K562 (cell line): Measurements from ENCODE around the gene GPD2. TPM values are rescaled to one million over a fixed set of nuclear protein-coding genes. Genes with fewer than 3 reads are reported as not detected.

Experiments used
- ATAC-seq: fragments of 200-7000 bp; cut with Tn5 transposase; 3 replicates; pipeline ENCODE4 v1.9.1; 2020; ENCODE audit warnings: moderate library complexity
- Bru-seq: library from RNA; stranded (reverse); fragments of 400-500 nt; gene quantifications from one replicate; lab custom pipeline; 2021; lab: Mats Ljungman, UMichigan
- BruChase-seq, 2 experiments: library from RNA; stranded (reverse); fragments of 400-500 nt; gene quantifications; one replicate each; lab custom pipeline; 2021; lab: Mats Ljungman, UMichigan
- BruUV-seq: library from RNA; stranded (reverse); fragments of 400-500 nt; replicated peaks from 2 replicates; lab custom pipeline; 2021; lab: Mats Ljungman, UMichigan
- CTCF ChIA-PET: fragments of 300-600 bp; formaldehyde crosslinking; extraction: SDS; loops from one replicate; lab custom pipeline; 2021; ENCODE audit warnings: low intra/inter-chr PET ratio; lab: Yijun Ruan, JAX
- POLR2A ChIA-PET: fragments of 300-600, 350-650 bp; sonication (Branson Sonifier 250); formaldehyde crosslinking; extraction: SDS; loops from one replicate; lab custom pipeline; 2021; ENCODE audit warnings: antibody characterized with exemption, inconsistent platforms; lab: Yijun Ruan, JAX
- DNase-seq, 4 experiments: peaks; one replicate each; pipeline versions ENCODE4 v3.0.0 to v3.0.0-alpha.2; 2011 to 2018; ENCODE audit warnings: low spot score in 3 of 4, mixed read lengths in 3 of 4; ENCODE audit errors: extremely low read depth in 1 of 4
- FAIRE-seq: peaks from 2 replicates; lab custom pipeline; 2011; peaks lifted over from hg19 to GRCh38; lab: Jason Lieb, UNC
- H2AFZ ChIP-seq: 2 replicates; pipeline ENCODE4 v1.6.0; 2011; ENCODE audit warnings: low read depth, low read length, control low read depth, inconsistent platforms
- H3K27ac ChIP-seq: fragments of 200-600 bp; 3 replicates; pipeline ENCODE4 v1.8.0; 2011; ENCODE audit warnings: low read depth, mild to moderate bottlenecking, control low read depth, inconsistent platforms, low read length, moderate library complexity, mixed read lengths; ENCODE audit errors: extremely low read depth
- H3K27me3 ChIP-seq, 2 experiments: fragments of 300-600 bp in 1 of 2; 2 replicates in 1 of 2; 3 replicates in 1 of 2; pipeline versions ENCODE4 v1.6.0 to v1.8.0; 2011; ENCODE audit warnings: inconsistent platforms in 2 of 2, low read length in 2 of 2, mild to moderate bottlenecking in 1 of 2, mixed read lengths in 1 of 2, moderate library complexity in 1 of 2; ENCODE audit not compliant: control insufficient read depth in 2 of 2, insufficient read depth in 2 of 2
- H3K36me3 ChIP-seq: fragments of 300-600 bp; 3 replicates; pipeline ENCODE4 v1.8.0; 2011; ENCODE audit warnings: mild to moderate bottlenecking, low read length, inconsistent platforms; ENCODE audit not compliant: control insufficient read depth, insufficient read depth
- H3K4me1 ChIP-seq, 2 experiments: fragments of 200-600 bp in 1 of 2; replicated peaks in 1 of 2; 2 replicates in 1 of 2; 3 replicates in 1 of 2; pipeline versions ENCODE4 v1.5.1 to v1.8.0; 2011; ENCODE audit warnings: inconsistent platforms in 2 of 2, low read length in 2 of 2, mild to moderate bottlenecking in 1 of 2, mixed read lengths in 1 of 2, moderate library complexity in 1 of 2; ENCODE audit not compliant: control insufficient read depth in 2 of 2, insufficient read depth in 2 of 2
- H3K4me2 ChIP-seq: 2 replicates; pipeline ENCODE4 v1.6.1; 2011; ENCODE audit warnings: low read length, control low read depth, inconsistent platforms, mixed read lengths; ENCODE audit not compliant: insufficient read depth
- H3K4me3 ChIP-seq: fragments of 200-600 bp; sonication (generic), shearing (Covaris generic); 2 replicates; pipeline ENCODE4 v1.5.1; 2016; ENCODE audit warnings: control low read depth, inconsistent platforms
- H3K79me2 ChIP-seq: fragments of 200-600 bp; 3 replicates; pipeline ENCODE4 v1.8.0; 2011; ENCODE audit warnings: low read length, inconsistent platforms; ENCODE audit not compliant: control insufficient read depth, insufficient read depth
- H3K9ac ChIP-seq, 2 experiments: 2 replicates each; pipeline versions ENCODE4 v1.6.0 to v1.6.1; 2011; ENCODE audit warnings: low read depth in 2 of 2, low read length in 2 of 2, control low read depth in 1 of 2, inconsistent platforms in 1 of 2, mild to moderate bottlenecking in 1 of 2, mixed read lengths in 1 of 2; ENCODE audit not compliant: insufficient read depth in 1 of 2
- H3K9me1 ChIP-seq: one replicate; pipeline ENCODE4 v1.6.0; 2011; ENCODE audit warnings: inconsistent platforms, mild to moderate bottlenecking, low read length, moderate library complexity; ENCODE audit not compliant: control insufficient read depth, insufficient read depth
- H3K9me3 ChIP-seq: replicated peaks from 2 replicates; pipeline ENCODE4 v1.5.1; 2011; ENCODE audit warnings: low read depth, low read length, inconsistent platforms; ENCODE audit not compliant: control insufficient read depth, insufficient read depth
- H4K20me1 ChIP-seq: replicated peaks from 2 replicates; pipeline ENCODE4 v1.6.1; 2011; ENCODE audit warnings: low read length, inconsistent platforms, mixed read lengths; ENCODE audit not compliant: control insufficient read depth, insufficient read depth
- CEBPB ChIP-seq: fragments of 450-650 bp; IDR thresholded peaks from 2 replicates; pipeline ENCODE4 v1.6.1; 2016; ENCODE audit warnings: missing genetic modification characterization, missing compliant biosample characterization
- ELF1 ChIP-seq: fragments of 200-800 bp; sonication (Bioruptor generic); IDR thresholded peaks from 2 replicates; pipeline ENCODE4 v1.6.1; 2016; ENCODE audit warnings: missing genetic modification characterization, missing compliant biosample characterization
- L3MBTL2 ChIP-seq: fragments of 450-650 bp; IDR thresholded peaks from 2 replicates; pipeline ENCODE4 v1.6.1; 2016; ENCODE audit warnings: mild to moderate bottlenecking, moderate library complexity
- MAFK ChIP-seq: IDR thresholded peaks from 2 replicates; pipeline ENCODE4 v1.6.1; 2011; ENCODE audit warnings: low read length, improper control_type of control experiment
- MYC ChIP-seq, 2 experiments: fragments of 250-450 bp in 1 of 2; sonication (Bioruptor Pico) in 1 of 2; IDR thresholded peaks; 2 replicates each; pipeline versions ENCODE4 v1.5.1 to v1.6.1; 2012 to 2021; ENCODE audit warnings: low read depth in 2 of 2, borderline replicate concordance in 1 of 2, improper control_type of control experiment in 1 of 2, low read length in 1 of 2, mild to moderate bottlenecking in 1 of 2, moderate library complexity in 1 of 2
- PBX2 ChIP-seq, 2 experiments: IDR thresholded peaks in 1 of 2; conservative IDR thresholded peaks in 1 of 2; 2 replicates each; pipeline ENCODE4 v1.6.1; 2016; ENCODE audit warnings: low read depth in 2 of 2, mild to moderate bottlenecking in 1 of 2, missing compliant biosample characterization in 1 of 2, missing genetic modification characterization in 1 of 2, moderate library complexity in 1 of 2
- RFX7 ChIP-seq: fragments of 250-450 bp; sonication (Bioruptor Pico); IDR thresholded peaks from 2 replicates; pipeline ENCODE4 v1.5.1; 2021; ENCODE audit warnings: mild to moderate bottlenecking
- ZHX1 ChIP-seq: fragments of 150-350 bp; conservative IDR thresholded peaks from 2 replicates; pipeline ENCODE4 v1.6.1; 2014; ENCODE audit warnings: low read length
- WGBS: fragments of 100-300 bp; shearing (Covaris generic); methylation state at CpG from one replicate; pipeline ENCODE4 v1.1.6; 2016; ENCODE audit warnings: low coverage, mixed read lengths; ENCODE audit not compliant: insufficient coverage; ENCODE audit errors: missing lambda C conversion rate; 5-methylcytosine and 5-hydroxymethylcytosine counted together
- in situ Hi-C: fragments of 300-500 bp; cut with MboI; formaldehyde crosslinking; loops from 4 replicates; pipeline ENCODE4 v1.15.0; 2018; ENCODE audit warnings: inconsistent platforms, mixed read lengths
- intact Hi-C: fragments of 100-400 bp; cut with micrococcal nuclease; formaldehyde crosslinking; loops from 2 replicates; pipeline ENCODE4 v1.14.2; 2022
- long read RNA-seq, 3 experiments: library from polyadenylated mRNA in 2 of 3; library from RNA in 1 of 3; unstranded in 2 of 3; stranded (forward) in 1 of 3; transcript quantifications; one replicate each; pipeline ENCODE4 v2.0.0, GENCODE V29; 2019 to 2022
- polyA minus RNA-seq, 3 experiments: library from RNA; depleted of rRNA, polyadenylated mRNA; stranded (reverse); fragments of >200 nt; gene quantifications; 2 replicates each; pipeline ENCODE4 v1.2.3, GENCODE V29; 2011
- polyA plus RNA-seq, 8 experiments: library from polyadenylated mRNA; depleted of rRNA in 4 of 8; stranded (reverse) in 5 of 8; unstranded in 3 of 8; fragments of >200 nt; fragmentation: Nextera tagmentation in 2 of 8; fragmentation: Illumina TruSeq in 1 of 8; extraction: Ambion mirVana in 2 of 8; extraction: Trizol in 1 of 8; gene quantifications; 2 replicates each; pipeline versions ENCODE4 v1.2.1 to v1.2.3, GENCODE V29; 2011 to 2014; ENCODE audit warnings: inconsistent platforms in 1 of 8, missing spikeins in 1 of 8
- total RNA-seq, 7 experiments: library from RNA; depleted of rRNA in 6 of 7; stranded (reverse); fragments of >200 nt in 6 of 7; fragmentation: Illumina TruSeq in 2 of 7; extraction: Trizol in 2 of 7; gene quantifications; 2 replicates each; pipeline versions ENCODE4 v1.2.1 to v1.2.3, GENCODE V29; 2011 to 2021; ENCODE audit warnings: low replicate concordance in 1 of 7

GPD2 gene
- total RNA-seq (2011; cell fraction: chromatin; rRNA removed; ENCODE audit: low replicate concordance) = 14.2 and 23.6 TPM in 2 replicates
- 4.8 and 8.7 TPM in 2 replicates for total RNA-seq (2011; cell fraction: nucleolus; rRNA removed)
- 10.3 and 12.5 TPM in 2 replicates for total RNA-seq (2011; cell fraction: nucleoplasm; rRNA removed)
- total RNA-seq (2014; rRNA removed) = 19.0 and 21.7 TPM in 2 replicates
- total RNA-seq (2014; rRNA removed; fragmentation: Illumina TruSeq; extraction: Trizol) = 28.3 and 30.7 TPM in 2 replicates
- total RNA-seq (2015; rRNA removed; fragmentation: Illumina TruSeq; extraction: Trizol) = 32.4 and 34.8 TPM in 2 replicates
- 18.0 and 24.4 TPM in 2 replicates for total RNA-seq (2021)
- 12.9 and 15.1 TPM in 2 replicates for polyA plus RNA-seq (2011; rRNA removed)
- 5.0 and 9.3 TPM in 2 replicates for polyA plus RNA-seq (2011; cell fraction: cytosol; rRNA removed)
- polyA plus RNA-seq (2011; cell fraction: nucleus; rRNA removed) = 9.5 and 11.1 TPM in 2 replicates
- polyA plus RNA-seq (2012) = 15.4 and 15.6 TPM in 2 replicates
- polyA plus RNA-seq (2014; fragmentation: Illumina TruSeq; extraction: Trizol) = 24.9 and 39.2 TPM in 2 replicates
- 1 to 10 TPM; 5.2 to 6.0 TPM for polyA plus RNA-seq (2014; fragmentation: Nextera tagmentation; extraction: Ambion mirVana)
- 13.2 and 13.8 TPM in 2 replicates for polyA plus RNA-seq (2014; rRNA removed)
- polyA minus RNA-seq (2011; rRNA and poly(A)+ RNA removed) = 68.5 and 72.9 TPM in 2 replicates
- polyA minus RNA-seq (2011; cell fraction: cytosol; rRNA and poly(A)+ RNA removed) = 28.3 and 29.2 TPM in 2 replicates
- polyA minus RNA-seq (2011; cell fraction: nucleus; rRNA and poly(A)+ RNA removed) = 11.4 and 22.7 TPM in 2 replicates
- percentile 68 among the genes with signal in this experiment for Bru-seq, nascent RNA
- BruChase-seq, experiment 1, labeled RNA remaining after a 2-hour chase = percentile 68 among the genes with signal in this experiment
- BruChase-seq, experiment 2, labeled RNA remaining after a 6-hour chase = percentile 67 among the genes with signal in this experiment
- long read RNA-seq, experiment 1, transcript GPD2-208 (17 exons, 2,457 nt) = major isoform, 17 of 40 reads
- long read RNA-seq, experiment 1, partial matches to known transcripts = 10 of 40 reads
- long read RNA-seq, experiment 1, other reads (novel, unspliced or antisense) = 13 of 40 reads
- long read RNA-seq, experiment 2, partial matches to known transcripts = 0 of 10 reads
- long read RNA-seq, experiment 2, other reads (novel, unspliced or antisense) = 10 of 10 reads
- long read RNA-seq, experiment 3, partial matches to known transcripts = 0 of 6 reads
- long read RNA-seq, experiment 3, other reads (novel, unspliced or antisense) = 3 of 6 reads

GRCh38 chr2:156435718-156436496, at the start of gene GPD2:
Gene GPD2, plus strand, starts transcription at chr2:156436379. Its CDS starts 39,727 bp downstream, at chr2:156476106.
- Histone ChIP-seq H3K79me2 (peaks cover 36% of the 10 kb centered on the region), H4K20me1 (no peaks in the 10 kb centered on the region), H3K9ac (peak within 1 kb of the TSS; percentile 53 to 91), H3K4me1 (peaks cover 7 to 12% of the 10 kb centered on the region in 2 experiments), H3K36me3 (no peaks in the 10 kb centered on the region), H3K4me2 (peak within 1 kb of the TSS; percentile 85), H3K4me3 (peak within 1 kb of the TSS; percentile 49), H3K27ac (peak within 1 kb of the TSS; percentile 41), H3K9me3 (no peaks in the 10 kb centered on the region), H3K9me1 (no peaks in the 10 kb centered on the region), H2AFZ (peak within 1 kb of the TSS; percentile 85), H3K27me3 (no peaks in the 10 kb centered on the region)
- intact Hi-C loops = loop anchor here (1.0 to 10.0 kb wide), 3 partner anchors 36 to 149 kb away; no protein-coding TSS in a partner anchor
- FAIRE-seq (no peak), DNase-seq (peak; percentile 78 to 81 (median 80)), ATAC-seq (peak; percentile 89)
- POLR2A ChIA-PET = interaction anchor here (1.2 kb wide), 1 partner anchor 30 kb away, joined by 4 read pairs; no protein-coding TSS in a partner anchor
- in situ Hi-C loops = no loop called here
- CTCF ChIA-PET = no interaction called here
- WGBS = 60% methylated on average over 37 of the region's 79 CpGs
- no TSS peak for BruUV-seq
- TF ChIP-seq PBX2 (CRISPR knock-in tag; IDR thresholded peaks at IDR 0.05; ENCODE audit: low read depth) (peak; percentile 36; the same call in 1 of the 2 replicates), PBX2 (tag; conservative IDR thresholded peaks at IDR 0.05; ENCODE audit: low read depth) (peak; percentile 58), CEBPB (tag) (no peak), L3MBTL2 (peak; percentile 87), ZHX1 (no peak), ELF1 (tag) (peak; percentile 59; the same call in 1 of the 2 replicates), MAFK (no peak), MYC (IDR thresholded peaks at IDR 0.05; ENCODE audit: low read depth, low read length) (peak; percentile 53; the same call in 1 of the 2 replicates), MYC (CRISPR knock-in tag; IDR thresholded peaks at IDR 0.05; ENCODE audit: borderline replicate concordance, low read depth) (no peak), RFX7 (CRISPR knock-in tag) (no peak)
